ENCODE data around the gene P2RY8.

The P2RY8 gene

DNA sequence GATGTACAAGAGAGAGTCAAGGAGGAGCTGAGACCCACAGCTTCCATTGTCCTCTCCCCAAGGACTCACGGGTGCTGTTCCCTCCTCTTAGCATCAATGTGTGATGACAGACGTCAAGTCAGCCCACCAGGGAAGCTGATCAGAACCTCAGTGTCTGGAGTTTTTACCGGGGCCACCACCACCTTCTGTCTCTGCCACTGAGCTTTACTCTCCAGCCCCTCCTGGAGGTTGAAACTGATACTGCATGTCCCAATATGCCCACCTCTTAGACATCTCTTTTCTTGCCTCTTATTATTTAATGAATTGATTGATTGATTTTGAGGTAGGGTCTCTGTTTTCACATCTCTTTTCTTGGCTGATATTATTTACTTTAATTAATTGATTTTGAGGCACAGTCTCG lies 44.1 kb upstream of the P2RY8 start:
- Histone ChIP-seq H3K36me3 (ENCODE audit: control insufficient read depth in 2 of 2, insufficient read depth in 1 of 2, low read length in 2 of 2) (no peaks in the 10 kb centered on the region), H3K4me3 (ENCODE audit: low read depth, low read length) (no peak overlapping the region), H3K4me1 (ENCODE audit: control insufficient read depth, insufficient read depth, low read length) (no peaks in the 10 kb centered on the region), H3K9me3 (ENCODE audit: control insufficient read depth, insufficient read depth, low read depth, low read length) (no peaks in the 10 kb centered on the region), H3K27ac (ENCODE audit: extremely low read depth, low read depth, low read length) (no peak overlapping the region)
- peak; percentile 70 for TF ChIP-seq TRIM28 (IDR thresholded peaks at IDR 0.05; ENCODE audit: borderline replicate concordance, low read length)
- no peak for TF ChIP-seq ZNF311 (tag by site-specific recombination; IDR thresholded peaks at IDR 0.05; ENCODE audit: borderline replicate concordance)
- POLR2A ChIA-PET, result no interaction called here
- CTCF ChIA-PET, result no interaction called here

DNA sequence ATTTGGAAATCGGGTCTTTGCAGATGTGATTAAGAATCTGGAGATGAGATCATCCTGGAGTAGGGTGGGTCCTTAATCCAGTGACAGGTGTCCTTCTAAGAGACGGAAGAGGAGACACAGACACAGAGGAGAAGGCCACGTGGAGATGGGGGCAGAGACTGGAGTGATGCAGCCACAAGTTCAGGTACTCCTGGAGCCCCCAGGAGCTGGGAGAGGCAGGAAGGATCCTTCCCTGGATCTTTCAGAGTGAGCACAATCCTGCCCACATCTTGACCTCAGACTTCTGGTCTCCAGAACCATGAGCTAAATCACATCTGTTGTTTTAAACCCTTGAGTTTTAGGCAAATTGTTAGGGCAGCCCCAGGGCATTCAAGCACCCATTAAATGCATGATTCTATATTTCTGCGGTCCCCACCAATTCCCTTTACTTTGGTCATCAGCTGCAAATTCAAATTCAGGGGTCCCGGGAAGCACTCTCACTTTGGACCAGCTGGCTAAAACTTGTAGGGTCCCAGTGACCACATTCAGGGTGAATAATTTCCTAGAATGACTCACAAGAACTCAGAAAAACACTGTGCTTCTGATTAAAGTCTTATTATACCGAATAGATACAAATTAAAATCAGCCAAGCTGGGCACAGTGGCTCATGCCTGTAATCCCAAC lies 41.7 kb upstream of the P2RY8 start:
- CTCF ChIA-PET, result no interaction called here
- peak; percentile 43 for TF ChIP-seq ZNF335 (tag by site-specific recombination; conservative IDR thresholded peaks at IDR 0.05)
- TF ChIP-seq, protein P1, sequence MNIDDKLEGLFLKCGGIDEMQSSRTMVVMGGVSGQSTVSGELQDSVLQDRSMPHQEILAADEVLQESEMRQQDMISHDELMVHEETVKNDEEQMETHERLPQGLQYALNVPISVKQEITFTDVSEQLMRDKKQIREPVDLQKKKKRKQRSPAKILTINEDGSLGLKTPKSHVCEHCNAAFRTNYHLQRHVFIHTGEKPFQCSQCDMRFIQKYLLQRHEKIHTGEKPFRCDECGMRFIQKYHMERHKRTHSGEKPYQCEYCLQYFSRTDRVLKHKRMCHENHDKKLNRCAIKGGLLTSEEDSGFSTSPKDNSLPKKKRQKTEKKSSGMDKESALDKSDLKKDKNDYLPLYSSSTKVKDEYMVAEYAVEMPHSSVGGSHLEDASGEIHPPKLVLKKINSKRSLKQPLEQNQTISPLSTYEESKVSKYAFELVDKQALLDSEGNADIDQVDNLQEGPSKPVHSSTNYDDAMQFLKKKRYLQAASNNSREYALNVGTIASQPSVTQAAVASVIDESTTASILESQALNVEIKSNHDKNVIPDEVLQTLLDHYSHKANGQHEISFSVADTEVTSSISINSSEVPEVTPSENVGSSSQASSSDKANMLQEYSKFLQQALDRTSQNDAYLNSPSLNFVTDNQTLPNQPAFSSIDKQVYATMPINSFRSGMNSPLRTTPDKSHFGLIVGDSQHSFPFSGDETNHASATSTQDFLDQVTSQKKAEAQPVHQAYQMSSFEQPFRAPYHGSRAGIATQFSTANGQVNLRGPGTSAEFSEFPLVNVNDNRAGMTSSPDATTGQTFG (tag by site-specific recombination; IDR thresholded peaks at IDR 0.05; ENCODE audit: borderline replicate concordance), result no peak

DNA sequence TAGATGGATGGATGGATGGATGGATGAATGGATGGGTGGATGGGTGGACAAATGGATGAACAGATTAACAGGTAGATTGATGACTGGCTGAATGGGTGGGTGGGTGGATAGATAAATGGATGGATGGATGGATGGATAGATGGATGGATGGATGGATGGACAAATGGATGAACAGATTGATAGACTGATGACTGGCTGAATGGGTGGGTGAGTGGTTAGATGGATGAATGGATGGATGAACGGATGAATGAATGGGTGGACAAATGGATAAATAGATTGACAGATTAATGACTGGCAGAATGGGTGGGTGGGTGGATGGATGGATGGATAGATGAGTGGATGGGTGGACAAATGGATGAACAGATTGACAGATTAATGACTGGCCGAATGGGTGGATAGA lies 40.9 kb upstream of the P2RY8 start:
- H3K4me3 ChIP-seq (ENCODE audit: low read depth, low read length), result no peak overlapping the region
- ChIA-PET POLR2A (no interaction called here), CTCF (no interaction called here)
- peak; percentile 72 for TF ChIP-seq ZBTB17 (tag by site-specific recombination; IDR thresholded peaks at IDR 0.05)
- peak; percentile 69; the same call in 1 of the 2 replicates for TF ChIP-seq ZNF366 (tag by site-specific recombination; conservative IDR thresholded peaks at IDR 0.05)
- TF ChIP-seq ZNF560 (tag by site-specific recombination; IDR thresholded peaks at IDR 0.05; ENCODE audit: borderline replicate concordance), result 0 out of 2 replicates have a peak, but pooled peaks have one; percentile 6
- TF ChIP-seq SP2 (tag by site-specific recombination; IDR thresholded peaks at IDR 0.05), result no peak
- TF ChIP-seq YY2 (tag by site-specific recombination; IDR thresholded peaks at IDR 0.05), result no peak
- H3K27ac ChIP-seq (ENCODE audit: extremely low read depth, low read depth, low read length), result no peak overlapping the region
- H3K4me1 ChIP-seq (ENCODE audit: control insufficient read depth, insufficient read depth, low read length), result no peaks in the 10 kb centered on the region
- H3K9me3 ChIP-seq (ENCODE audit: control insufficient read depth, insufficient read depth, low read depth, low read length), result no peaks in the 10 kb centered on the region
- no peaks in the 10 kb centered on the region for H3K36me3 ChIP-seq (ENCODE audit: control insufficient read depth in 2 of 2, insufficient read depth in 1 of 2, low read length in 2 of 2)

More for the DNA sequence above, 41.7 kb upstream of the P2RY8 start:
- POLR2A ChIA-PET, result no interaction called here
- no peaks in the 10 kb centered on the region for H3K9me3 ChIP-seq (ENCODE audit: control insufficient read depth, insufficient read depth, low read depth, low read length)
- no peaks in the 10 kb centered on the region for H3K36me3 ChIP-seq (ENCODE audit: control insufficient read depth in 2 of 2, insufficient read depth in 1 of 2, low read length in 2 of 2)
- no peak overlapping the region for H3K27ac ChIP-seq (ENCODE audit: extremely low read depth, low read depth, low read length)
- no peak overlapping the region for H3K4me3 ChIP-seq (ENCODE audit: low read depth, low read length)
- no peaks in the 10 kb centered on the region for H3K4me1 ChIP-seq (ENCODE audit: control insufficient read depth, insufficient read depth, low read length)

DNA sequence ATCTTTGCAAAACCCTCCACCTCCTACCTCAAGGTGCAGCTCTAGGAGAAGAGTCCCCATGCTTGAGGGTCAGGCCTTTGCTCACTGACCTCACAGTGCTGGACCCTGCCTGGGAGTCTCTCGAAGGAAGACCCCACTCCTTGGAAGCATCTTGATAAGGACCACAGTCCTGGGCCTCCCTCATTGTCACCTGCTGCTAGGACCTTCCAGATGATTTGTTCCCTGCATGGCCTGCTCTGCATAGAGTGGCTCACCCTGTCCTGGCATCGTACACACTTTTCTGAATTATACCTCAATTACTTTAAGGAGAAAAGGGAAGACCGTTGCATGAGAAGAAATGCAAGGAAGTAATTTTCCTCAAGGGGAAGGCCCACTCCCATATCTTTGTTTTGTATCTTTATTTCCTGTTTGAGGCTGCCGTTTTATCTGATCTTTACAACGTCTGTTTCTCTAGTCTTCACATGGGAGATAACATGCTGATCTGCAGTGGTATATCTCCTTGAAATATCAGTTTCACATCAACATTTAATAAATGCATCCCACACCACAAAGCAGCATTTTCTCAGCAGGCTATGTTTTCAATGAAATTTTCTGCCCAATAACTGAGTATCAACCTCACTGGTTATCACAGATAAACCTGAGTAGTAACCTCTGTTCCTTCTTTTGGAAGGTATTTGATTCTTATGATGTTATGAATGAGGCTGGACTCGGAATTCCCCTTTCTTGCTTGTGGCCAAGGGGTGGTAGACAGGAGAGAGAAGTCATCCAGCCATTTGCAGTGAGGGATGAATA lies 39.4 kb upstream of the P2RY8 start:
- no peaks in the 10 kb centered on the region for H3K9me3 ChIP-seq (ENCODE audit: control insufficient read depth, insufficient read depth, low read depth, low read length)
- no peak overlapping the region for H3K27ac ChIP-seq (ENCODE audit: extremely low read depth, low read depth, low read length)
- H3K4me1 ChIP-seq (ENCODE audit: control insufficient read depth, insufficient read depth, low read length), result no peaks in the 10 kb centered on the region
- POLR2A ChIA-PET, result no interaction called here
- H3K36me3 ChIP-seq (ENCODE audit: control insufficient read depth in 2 of 2, insufficient read depth in 1 of 2, low read length in 2 of 2), result no peaks in the 10 kb centered on the region
- H3K4me3 ChIP-seq (ENCODE audit: low read depth, low read length), result no peak overlapping the region
- CTCF ChIA-PET, result no interaction called here
- TF ChIP-seq ZNF114 (tag by site-specific recombination; IDR thresholded peaks at IDR 0.05) (no peak), OSR2 (tag by site-specific recombination; IDR thresholded peaks at IDR 0.05) (no peak), ZNF155 (tag by site-specific recombination; IDR thresholded peaks at IDR 0.05) (no peak), WT1 (tag by site-specific recombination; IDR thresholded peaks at IDR 0.05) (no peak), ZNF433 (tag by site-specific recombination; IDR thresholded peaks at IDR 0.05; ENCODE audit: low read depth) (no peak), TRIM28 (IDR thresholded peaks at IDR 0.05; ENCODE audit: borderline replicate concordance, low read length) (no peak), KLF1 (tag by site-specific recombination; IDR thresholded peaks at IDR 0.05) (no peak), ZNF76 (tag by site-specific recombination; IDR thresholded peaks at IDR 0.05; ENCODE audit: borderline replicate concordance, low read depth) (no peak), ZBTB48 (tag by site-specific recombination; IDR thresholded peaks at IDR 0.05) (no peak)
- TF ChIP-seq, protein P2, sequence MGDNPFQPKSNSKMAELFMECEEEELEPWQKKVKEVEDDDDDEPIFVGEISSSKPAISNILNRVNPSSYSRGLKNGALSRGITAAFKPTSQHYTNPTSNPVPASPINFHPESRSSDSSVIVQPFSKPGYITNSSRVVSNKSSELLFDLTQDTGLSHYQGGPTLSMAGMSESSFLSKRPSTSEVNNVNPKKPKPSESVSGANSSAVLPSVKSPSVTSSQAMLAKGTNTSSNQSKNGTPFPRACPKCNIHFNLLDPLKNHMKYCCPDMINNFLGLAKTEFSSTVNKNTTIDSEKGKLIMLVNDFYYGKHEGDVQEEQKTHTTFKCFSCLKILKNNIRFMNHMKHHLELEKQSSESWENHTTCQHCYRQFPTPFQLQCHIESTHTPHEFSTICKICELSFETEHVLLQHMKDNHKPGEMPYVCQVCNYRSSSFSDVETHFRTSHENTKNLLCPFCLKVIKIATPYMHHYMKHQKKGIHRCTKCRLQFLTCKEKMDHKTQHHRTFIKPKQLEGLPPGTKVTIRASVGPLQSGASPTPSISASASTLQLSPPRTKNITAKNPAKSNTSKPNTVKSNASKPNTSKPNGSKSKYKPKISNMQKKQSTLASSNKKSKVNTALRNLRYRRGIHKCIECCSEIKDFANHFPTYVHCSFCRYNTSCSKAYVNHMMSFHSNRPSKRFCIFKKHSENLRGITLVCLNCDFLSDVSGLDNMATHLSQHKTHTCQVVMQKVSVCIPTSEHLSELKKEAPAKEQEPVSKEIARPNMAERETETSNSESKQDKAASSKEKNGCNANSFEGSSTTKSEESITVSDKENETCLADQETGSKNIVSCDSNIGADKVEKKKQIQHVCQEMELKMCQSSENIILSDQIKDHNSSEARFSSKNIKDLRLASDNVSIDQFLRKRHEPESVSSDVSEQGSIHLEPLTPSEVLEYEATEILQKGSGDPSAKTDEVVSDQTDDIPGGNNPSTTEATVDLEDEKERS (tag by site-specific recombination; IDR thresholded peaks at IDR 0.05), result no peak
- TF ChIP-seq, protein P3, sequence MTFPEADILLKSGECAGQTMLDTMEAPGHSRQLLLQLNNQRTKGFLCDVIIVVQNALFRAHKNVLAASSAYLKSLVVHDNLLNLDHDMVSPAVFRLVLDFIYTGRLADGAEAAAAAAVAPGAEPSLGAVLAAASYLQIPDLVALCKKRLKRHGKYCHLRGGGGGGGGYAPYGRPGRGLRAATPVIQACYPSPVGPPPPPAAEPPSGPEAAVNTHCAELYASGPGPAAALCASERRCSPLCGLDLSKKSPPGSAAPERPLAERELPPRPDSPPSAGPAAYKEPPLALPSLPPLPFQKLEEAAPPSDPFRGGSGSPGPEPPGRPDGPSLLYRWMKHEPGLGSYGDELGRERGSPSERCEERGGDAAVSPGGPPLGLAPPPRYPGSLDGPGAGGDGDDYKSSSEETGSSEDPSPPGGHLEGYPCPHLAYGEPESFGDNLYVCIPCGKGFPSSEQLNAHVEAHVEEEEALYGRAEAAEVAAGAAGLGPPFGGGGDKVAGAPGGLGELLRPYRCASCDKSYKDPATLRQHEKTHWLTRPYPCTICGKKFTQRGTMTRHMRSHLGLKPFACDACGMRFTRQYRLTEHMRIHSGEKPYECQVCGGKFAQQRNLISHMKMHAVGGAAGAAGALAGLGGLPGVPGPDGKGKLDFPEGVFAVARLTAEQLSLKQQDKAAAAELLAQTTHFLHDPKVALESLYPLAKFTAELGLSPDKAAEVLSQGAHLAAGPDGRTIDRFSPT (tag by site-specific recombination; IDR thresholded peaks at IDR 0.05), result no peak

All from HEK293 (cell line).